ENCODE measurements around the gene UBE2G1. TPM values are rescaled to one million over a fixed set of nuclear protein-coding genes. Genes with fewer than 3 reads are reported as not detected.

UBE2G1 gene
- total and polyA plus RNA-seq, 2 of the 8 experiments (the other 6 are each of a cell fraction or from before 2014, with no cell fraction given): 73.9 to 170 TPM

- no peak overlapping the region for H4K8ac ChIP-seq (ENCODE audit: extremely low read depth, insufficient read depth, low read length)
- H3K9me3 ChIP-seq (ENCODE audit: insufficient read depth in 2 of 2, low read depth in 1 of 2, low read length in 1 of 2): no peaks in the 10 kb centered on the region
- TF ChIP-seq TCF12 (IDR thresholded peaks at IDR 0.05; ENCODE audit: low read depth, low read length): no peak
- no peak for TF ChIP-seq POLR2A (IDR thresholded peaks at IDR 0.05; ENCODE audit: control extremely low read depth in 1 of 2, low read depth in 2 of 2, low read length in 2 of 2)
- TF ChIP-seq GTF2F1 (IDR thresholded peaks at IDR 0.05; ENCODE audit: borderline replicate concordance, low read depth, low read length): no peak
- no peak for TF ChIP-seq ATF3 (IDR thresholded peaks at IDR 0.05; ENCODE audit: insufficient read depth, low read depth, low read length)
- no peak for TF ChIP-seq PHF8 (conservative IDR thresholded peaks at IDR 0.05; ENCODE audit: low read depth, low read length)
- H3K79me2 ChIP-seq (ENCODE audit: control insufficient read depth in 1 of 2, insufficient read depth in 2 of 2, low read length in 2 of 2): no peaks in the 10 kb centered on the region
- no peaks in the 10 kb centered on the region for H3K27me3 ChIP-seq (replicated peaks in 1 of 4; ENCODE audit: control insufficient read depth in 3 of 4, extremely low read depth in 1 of 4, insufficient read depth in 3 of 4, low read length in 3 of 4)
- H3K4ac ChIP-seq (replicated peaks; ENCODE audit: insufficient read length, low read depth, low read length): no peak overlapping the region
- H3K23me2 ChIP-seq (ENCODE audit: low read depth, low read length): no peaks in the 10 kb centered on the region
- no peak overlapping the region for H2BK5ac ChIP-seq (ENCODE audit: low read depth, low read length)
- H3K56ac ChIP-seq (replicated peaks; ENCODE audit: insufficient read length, low read depth, low read length): no peak overlapping the region
- H3K27ac ChIP-seq (ENCODE audit: low read depth, low read length): no peak overlapping the region
- no peak overlapping the region for H3K9ac ChIP-seq (replicated peaks in 1 of 4; ENCODE audit: extremely low read depth in 1 of 4, low read depth in 3 of 4, low read length in 3 of 4)
- no peak overlapping the region for H2BK20ac ChIP-seq (ENCODE audit: low read length)
- H4K91ac ChIP-seq (replicated peaks; ENCODE audit: insufficient read length, low read length): no peak overlapping the region
- H2AFZ ChIP-seq (ENCODE audit: low read length): no peak overlapping the region
- no peak for FAIRE-seq
- no peak overlapping the region for H2BK12ac ChIP-seq (ENCODE audit: low read depth, low read length)
- no peak overlapping the region for H3K4me3 ChIP-seq (ENCODE audit: extremely low read depth in 1 of 4, insufficient read depth in 2 of 4, low read depth in 3 of 4, low read length in 4 of 4)
- H3K36me3 ChIP-seq (ENCODE audit: control insufficient read depth in 2 of 4, insufficient read depth in 4 of 4, low read length in 3 of 4): peaks cover 1 to 57% (median 26%) of the 10 kb centered on the region in 4 experiments; a peak in 6 of 8 replicates
- 93% methylated on average over 8 of the region's 8 CpGs; no CpG with 5 or more reads in 1 of the 2 experiments for WGBS, 2 experiments (ENCODE audit: extremely low coverage in 1 of 2, insufficient coverage in 1 of 2, insufficient read length in 1 of 2, insufficient replicate concordance in 2 of 2, low coverage in 1 of 2, low lambda C conversion rate in 2 of 2, missing lambda C conversion rate in 1 of 2)
- H4K5ac ChIP-seq (ENCODE audit: insufficient read length, low read depth, low read length): no peak overlapping the region
- H3K4me2 ChIP-seq (ENCODE audit: insufficient read depth in 1 of 2, low read depth in 2 of 2, low read length in 2 of 2): no peak overlapping the region
- H3K14ac ChIP-seq (ENCODE audit: insufficient read length): no peak overlapping the region
- H2BK15ac ChIP-seq (ENCODE audit: low read length): no peak overlapping the region
- no peak for DNase-seq (ENCODE audit: low read depth in 1 of 2, low spot score in 2 of 2)
- H2BK120ac ChIP-seq (replicated peaks; ENCODE audit: low read depth, low read length): no peak overlapping the region
- POLR2A ChIA-PET (ENCODE audit: partially characterized antibody): no interaction called here
- H3K79me1 ChIP-seq (ENCODE audit: low read depth, low read length): no peaks in the 10 kb centered on the region
- no peak overlapping the region for H3K18ac ChIP-seq (ENCODE audit: extremely low read depth, low read length)
- no peaks in the 10 kb centered on the region for H3K4me1 ChIP-seq (replicated peaks in 1 of 4; ENCODE audit: control insufficient read depth in 3 of 4, insufficient read depth in 4 of 4, low read length in 3 of 4)
- CTCF ChIA-PET (ENCODE audit: partially characterized antibody): interaction anchor here (0.8 to 1.3 kb wide), 3 partner anchors 12 to 19 kb away, joined by 3 to 9 read pairs (median 3); no protein-coding TSS in a partner anchor
- H2AK5ac ChIP-seq (ENCODE audit: low read depth, low read length): no peak overlapping the region
- H4K20me1 ChIP-seq (replicated peaks in 1 of 2; ENCODE audit: control insufficient read depth in 1 of 2, insufficient read depth in 2 of 2, low read length in 2 of 2): no peaks in the 10 kb centered on the region
- H3K23ac ChIP-seq (ENCODE audit: insufficient read length): no peak overlapping the region
Observed at GRCh38 chr17:4235372-4236279, 130.8 kb downstream of the UBE2G1 start.

All from H1 (cell line).